Fibroblast of lung (primary cell): ENCODE results near the gene ZC3H12C. TPM values are rescaled to one million over a fixed set of nuclear protein-coding genes. Genes with fewer than 3 reads are reported as not detected.

Experiments
- DNase-seq, 2 donors: peaks; one replicate each; pipeline versions ENCODE4 v3.0.0 to v3.0.0-alpha.2; 2010; ENCODE audit warnings: low read depth in 2 of 2
- H2AFZ ChIP-seq: 2 replicates; pipeline ENCODE4 v1.5.1; 2012; ENCODE audit warnings: low read length, control low read depth, inconsistent platforms
- H3K27ac ChIP-seq: 2 replicates; pipeline ENCODE4 v1.5.1; 2011; ENCODE audit warnings: low read length, control low read depth; ENCODE audit not compliant: insufficient read depth
- H3K27me3 ChIP-seq: 2 replicates; pipeline ENCODE4 v1.5.1; 2011; ENCODE audit warnings: mild to moderate bottlenecking, low read length; ENCODE audit not compliant: control insufficient read depth, insufficient read depth
- H3K36me3 ChIP-seq: 2 replicates; pipeline ENCODE4 v1.5.1; 2011; ENCODE audit warnings: low read length; ENCODE audit not compliant: control insufficient read depth, insufficient read depth
- H3K4me1 ChIP-seq: 2 replicates; pipeline ENCODE4 v1.5.1; 2011; ENCODE audit warnings: low read length; ENCODE audit not compliant: control insufficient read depth, insufficient read depth; ENCODE audit errors: extremely low read depth
- H3K4me2 ChIP-seq: 2 replicates; pipeline ENCODE4 v1.5.1; 2011; ENCODE audit warnings: low read length, control low read depth; ENCODE audit not compliant: insufficient read depth; ENCODE audit errors: extremely low read depth
- H3K4me3 ChIP-seq, 4 experiments: fragments of 200-600 bp in 1 of 4; sonication (generic) in 1 of 4; replicated peaks in 1 of 4; 2 replicates each; pipeline ENCODE4 v1.5.1; 2011 to 2016; ENCODE audit warnings: low read length in 4 of 4, low read depth in 3 of 4, mild to moderate bottlenecking in 3 of 4, control low read depth in 2 of 4, inconsistent platforms in 1 of 4, mixed read lengths in 1 of 4; ENCODE audit not compliant: insufficient read depth in 1 of 4; ENCODE audit errors: control extremely low read depth in 1 of 4
- H3K79me2 ChIP-seq: 2 replicates; pipeline ENCODE4 v1.5.1; 2012; ENCODE audit warnings: mild to moderate bottlenecking, low read length, inconsistent platforms; ENCODE audit not compliant: control insufficient read depth, insufficient read depth
- H3K9ac ChIP-seq: 2 replicates; pipeline ENCODE4 v1.5.1; 2011; ENCODE audit warnings: mild to moderate bottlenecking, low read length, control low read depth; ENCODE audit not compliant: insufficient read depth
- H3K9me3 ChIP-seq: 2 replicates; pipeline ENCODE4 v1.5.1; 2012; ENCODE audit warnings: low read depth, low read length; ENCODE audit not compliant: control insufficient read depth, insufficient read depth
- H4K20me1 ChIP-seq: 2 replicates; pipeline ENCODE4 v1.5.1; 2011; ENCODE audit warnings: low read length; ENCODE audit not compliant: control insufficient read depth, insufficient read depth; ENCODE audit errors: extremely low read depth
- EZH2 ChIP-seq: IDR thresholded peaks from 2 replicates; pipeline ENCODE4 v1.5.1; 2012; ENCODE audit warnings: low read length, control low read depth, mild to moderate bottlenecking; ENCODE audit errors: missing control alignments
- polyA plus RNA-seq, 2 donors: library from polyadenylated mRNA; depleted of rRNA in 1 of 2; stranded (reverse) in 1 of 2; unstranded in 1 of 2; fragments of >200 nt; gene quantifications; 2 replicates each; pipeline ENCODE4 v1.2.1, GENCODE V29; 2011 to 2012; ENCODE audit warnings: missing spikeins in 1 of 2
- total RNA-seq: library from RNA; depleted of rRNA; stranded (reverse); fragments of >200 nt; gene quantifications from 2 replicates; pipeline ENCODE4 v1.2.1, GENCODE V29; 2014
- TF ChIP-seq, protein P1 (sequence below), 2 donors: IDR thresholded peaks in 1 of 2; conservative IDR thresholded peaks in 1 of 2; 1 replicate in 1 of 2; 2 replicates in 1 of 2; pipeline ENCODE4 v1.5.1; 2011 to 2012; ENCODE audit warnings: low read length in 2 of 2, control low read depth in 1 of 2, inconsistent platforms in 1 of 2, low read depth in 1 of 2, mild to moderate bottlenecking in 1 of 2

The ZC3H12C gene
- total and polyA plus RNA-seq, 2 donors (not counting 1 experiment from before 2014, with no cell fraction given): 7.2 to 10.1 TPM

DNA sequence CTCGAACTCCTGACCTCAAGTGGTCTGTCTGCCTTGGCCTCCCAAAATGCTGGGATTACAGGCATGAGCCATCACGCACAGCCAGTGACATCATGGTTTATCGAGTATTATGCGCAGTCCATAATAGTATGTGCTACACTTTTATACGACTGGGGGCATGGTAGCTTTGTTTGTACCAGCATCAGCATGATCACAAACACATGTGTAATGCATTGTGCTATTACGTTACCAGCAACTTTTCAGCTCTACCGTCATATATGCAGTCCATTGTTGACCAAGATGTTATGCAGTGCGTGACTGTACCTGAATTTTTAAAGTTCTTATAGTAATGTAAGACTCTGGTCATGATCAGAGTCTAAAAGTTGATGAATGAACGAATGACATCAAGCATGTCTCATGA lies 67.9 kb downstream of the ZC3H12C start:
- H3K9ac ChIP-seq: no peak overlapping the region
- no peaks in the 10 kb centered on the region for H3K9me3 ChIP-seq
- no peaks in the 10 kb centered on the region for H3K27me3 ChIP-seq
- TF ChIP-seq, protein P1, sequence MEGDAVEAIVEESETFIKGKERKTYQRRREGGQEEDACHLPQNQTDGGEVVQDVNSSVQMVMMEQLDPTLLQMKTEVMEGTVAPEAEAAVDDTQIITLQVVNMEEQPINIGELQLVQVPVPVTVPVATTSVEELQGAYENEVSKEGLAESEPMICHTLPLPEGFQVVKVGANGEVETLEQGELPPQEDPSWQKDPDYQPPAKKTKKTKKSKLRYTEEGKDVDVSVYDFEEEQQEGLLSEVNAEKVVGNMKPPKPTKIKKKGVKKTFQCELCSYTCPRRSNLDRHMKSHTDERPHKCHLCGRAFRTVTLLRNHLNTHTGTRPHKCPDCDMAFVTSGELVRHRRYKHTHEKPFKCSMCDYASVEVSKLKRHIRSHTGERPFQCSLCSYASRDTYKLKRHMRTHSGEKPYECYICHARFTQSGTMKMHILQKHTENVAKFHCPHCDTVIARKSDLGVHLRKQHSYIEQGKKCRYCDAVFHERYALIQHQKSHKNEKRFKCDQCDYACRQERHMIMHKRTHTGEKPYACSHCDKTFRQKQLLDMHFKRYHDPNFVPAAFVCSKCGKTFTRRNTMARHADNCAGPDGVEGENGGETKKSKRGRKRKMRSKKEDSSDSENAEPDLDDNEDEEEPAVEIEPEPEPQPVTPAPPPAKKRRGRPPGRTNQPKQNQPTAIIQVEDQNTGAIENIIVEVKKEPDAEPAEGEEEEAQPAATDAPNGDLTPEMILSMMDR (conservative IDR thresholded peaks at IDR 0.05 in 1 of 2, IDR thresholded peaks at IDR 0.05 in 1 of 2; ENCODE audit: low read depth in 1 of 2, low read length in 2 of 2): no peak
- TF ChIP-seq EZH2: no peak
- no peak overlapping the region for H3K4me3 ChIP-seq
- no peak overlapping the region for H2AFZ ChIP-seq
- no peak overlapping the region for H3K4me2 ChIP-seq
- H3K27ac ChIP-seq: no peak overlapping the region
- H4K20me1 ChIP-seq: no peaks in the 10 kb centered on the region
- no peaks in the 10 kb centered on the region for H3K79me2 ChIP-seq
- DNase-seq: no peak
- H3K4me1 ChIP-seq: no peaks in the 10 kb centered on the region
- H3K36me3 ChIP-seq: peaks cover 11% of the 10 kb centered on the region

DNA sequence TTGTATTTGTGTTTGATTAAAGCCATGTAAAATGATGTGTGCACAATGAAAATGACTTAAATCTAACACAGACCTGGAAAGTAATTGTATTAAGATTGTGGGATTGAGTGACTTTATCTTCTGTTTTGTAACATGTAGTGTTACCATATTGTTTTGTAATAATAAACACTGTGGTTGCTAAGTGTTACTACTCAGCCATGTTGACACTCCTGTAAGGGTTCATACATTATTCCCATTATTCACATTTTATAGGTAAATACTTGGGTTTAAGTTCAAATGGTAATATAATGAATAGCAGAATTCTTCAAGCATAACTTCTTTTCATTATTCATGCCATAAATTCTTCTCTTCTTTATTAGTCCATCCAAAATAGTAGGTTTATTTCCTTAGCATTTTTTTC lies 69.0 kb downstream of the ZC3H12C start:
- Histone ChIP-seq H3K4me2 (no peak overlapping the region), H3K36me3 (peaks cover 11% of the 10 kb centered on the region), H3K79me2 (no peaks in the 10 kb centered on the region), H4K20me1 (no peaks in the 10 kb centered on the region), H3K9me3 (no peaks in the 10 kb centered on the region), H3K27ac (no peak overlapping the region), H3K9ac (no peak overlapping the region), H2AFZ (no peak overlapping the region), H3K4me3 (no peak overlapping the region), H3K27me3 (no peaks in the 10 kb centered on the region), H3K4me1 (no peaks in the 10 kb centered on the region)
- DNase-seq: no peak
- no peak for TF ChIP-seq EZH2
- TF ChIP-seq, protein P1 (conservative IDR thresholded peaks at IDR 0.05 in 1 of 2, IDR thresholded peaks at IDR 0.05 in 1 of 2; ENCODE audit: low read depth in 1 of 2, low read length in 2 of 2): no peak

DNA sequence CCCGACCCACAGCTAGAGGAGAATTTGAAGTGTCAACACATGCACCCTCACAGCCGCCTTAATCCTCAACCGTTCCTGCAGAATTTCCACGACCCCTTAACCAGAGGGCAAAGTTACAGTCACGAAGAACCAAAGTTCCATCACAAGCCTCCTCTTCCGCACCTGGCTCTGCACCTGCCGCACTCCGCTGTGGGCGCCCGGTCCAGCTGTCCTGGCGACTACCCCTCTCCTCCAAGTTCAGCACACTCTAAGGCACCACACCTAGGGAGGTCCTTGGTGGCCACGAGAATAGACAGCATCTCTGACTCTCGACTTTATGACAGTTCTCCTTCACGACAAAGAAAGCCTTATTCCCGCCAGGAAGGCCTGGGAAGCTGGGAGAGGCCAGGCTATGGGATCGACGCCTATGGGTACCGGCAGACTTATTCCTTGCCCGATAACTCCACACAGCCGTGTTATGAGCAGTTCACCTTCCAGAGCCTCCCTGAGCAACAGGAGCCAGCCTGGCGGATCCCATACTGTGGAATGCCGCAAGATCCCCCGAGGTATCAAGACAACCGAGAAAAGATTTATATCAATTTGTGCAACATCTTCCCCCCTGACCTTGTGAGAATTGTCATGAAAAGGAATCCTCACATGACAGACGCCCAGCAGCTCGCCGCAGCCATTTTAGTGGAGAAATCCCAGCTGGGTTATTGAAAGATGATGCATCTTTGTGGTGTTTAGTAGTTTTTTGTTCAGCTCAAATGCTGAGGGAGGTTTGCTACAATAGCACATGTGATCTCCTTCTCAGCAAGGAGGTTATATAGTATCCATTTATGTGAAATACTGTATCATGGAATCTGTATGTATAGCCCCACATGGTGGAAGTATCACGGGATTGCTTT lies 72.1 kb downstream of the ZC3H12C start:
- no peak overlapping the region for H2AFZ ChIP-seq
- no peak for DNase-seq
- no peak overlapping the region for H3K4me3 ChIP-seq
- H4K20me1 ChIP-seq: no peaks in the 10 kb centered on the region
- H3K4me2 ChIP-seq: no peak overlapping the region
- H3K9me3 ChIP-seq: no peaks in the 10 kb centered on the region
- H3K27ac ChIP-seq: no peak overlapping the region
- TF ChIP-seq, protein P1 (conservative IDR thresholded peaks at IDR 0.05 in 1 of 2, IDR thresholded peaks at IDR 0.05 in 1 of 2; ENCODE audit: low read depth in 1 of 2, low read length in 2 of 2): no peak
- no peak for TF ChIP-seq EZH2
- no peaks in the 10 kb centered on the region for H3K4me1 ChIP-seq
- peaks cover 11% of the 10 kb centered on the region for H3K36me3 ChIP-seq
- no peaks in the 10 kb centered on the region for H3K79me2 ChIP-seq
- H3K27me3 ChIP-seq: no peaks in the 10 kb centered on the region
- H3K9ac ChIP-seq: no peak overlapping the region
